ENCODE results near the gene FAM83G. TPM values are rescaled to one million over a fixed set of nuclear protein-coding genes. Genes with fewer than 3 reads are reported as not detected.

The FAM83G gene
- total RNA-seq, 1 donor from 2014 or later = 12.9 TPM

- Mint-ChIP-seq H3K27me3 (ENCODE audit: low read depth, unreplicated experiment) (no peaks in the 10 kb centered on the region), H3K4me1 (ENCODE audit: low read depth, unreplicated experiment) (peaks cover 17% of the 10 kb centered on the region), H3K36me3 (ENCODE audit: low read depth, unreplicated experiment) (peaks cover 17% of the 10 kb centered on the region), H3K4me3 (ENCODE audit: unreplicated experiment) (no peak overlapping the region), H3K9me3 (ENCODE audit: unreplicated experiment) (peaks cover 1% of the 10 kb centered on the region), H3K27ac (ENCODE audit: unreplicated experiment) (no peak overlapping the region)
- H2AFZ ChIP-seq (ENCODE audit: low read depth, low read length) = no peak overlapping the region
- FAIRE-seq (no peak), DNase-seq (ENCODE audit: low read depth) (no peak)
- no peak overlapping the region for H3K27ac ChIP-seq (ENCODE audit: low read depth, low read length)
- no peaks in the 10 kb centered on the region for H3K9me3 ChIP-seq (ENCODE audit: insufficient read depth, low read depth, low read length)
- H3K4me2 ChIP-seq (ENCODE audit: low read length) = no peak overlapping the region
- H3K9ac ChIP-seq (ENCODE audit: low read length) = no peak overlapping the region
- H3K4me1 ChIP-seq (ENCODE audit: insufficient read depth, low read length) = peaks cover 15% of the 10 kb centered on the region
- H3K4me3 ChIP-seq (ENCODE audit: insufficient read depth, low read depth, low read length) = no peak overlapping the region
- peaks cover 12% of the 10 kb centered on the region for H4K20me1 ChIP-seq (ENCODE audit: insufficient read depth, low read length)
- peaks cover 6% of the 10 kb centered on the region for H3K36me3 ChIP-seq (ENCODE audit: insufficient read depth, low read length)
- H3K79me2 ChIP-seq (ENCODE audit: insufficient read depth, low read length) = peaks cover 5% of the 10 kb centered on the region
- no peaks in the 10 kb centered on the region for H3K27me3 ChIP-seq (ENCODE audit: insufficient read depth, low read length)
- TF ChIP-seq CTCF (IDR thresholded peaks at IDR 0.05; ENCODE audit: insufficient read depth, low read depth, low read length) (no peak), EZH2 (IDR thresholded peaks at IDR 0.05; ENCODE audit: insufficient read depth, low read length) (no peak)
These were observed 84.6 kb downstream of the FAM83G start for GRCh38 chr17:18919963-18920362.

Other genes with a start within 250 kb of the FAM83G start
- 39.0 and 42.6 TPM in 2 replicates for gene TVP23B, start 223.6 kb downstream of the FAM83G start, total RNA-seq
- 34.0 and 50.6 TPM in 2 replicates for gene PRPSAP2, start 146.6 kb downstream of the FAM83G start, total RNA-seq
- 0.14 TPM in 1 of 2 replicates, not detected in the other for gene SLC5A10, start 52.6 kb downstream of the FAM83G start, total RNA-seq
- gene GRAP, start 42.2 kb upstream of the FAM83G start, total RNA-seq = 0.30 and 0.38 TPM in 2 replicates
- not detected in 2 replicates for gene GRAPL, start 122.8 kb upstream of the FAM83G start, total RNA-seq
- gene EPN2, start 232.6 kb upstream of the FAM83G start, total RNA-seq = 40.5 and 48.7 TPM in 2 replicates

All from astrocyte (in vitro differentiated cells and primary cell).